HG02970 (cell line): Measurements from ENCODE around the gene REP15.
"Not testable (repeated sequence)": the region's sequence is repeated elsewhere in the genome, so short reads cannot be mapped to it uniquely, and the experiment has no call there.

Experiments
- ATAC-seq: cut with Tn5 transposase; IDR thresholded peaks from one replicate; pipeline ENCODE4 v1.9.1; 2021; ENCODE audit warnings: mild to moderate bottlenecking, moderate library complexity, moderate number of reproducible peaks; ENCODE audit not compliant: unreplicated experiment, low FRiP score

REP15 gene

DNA sequence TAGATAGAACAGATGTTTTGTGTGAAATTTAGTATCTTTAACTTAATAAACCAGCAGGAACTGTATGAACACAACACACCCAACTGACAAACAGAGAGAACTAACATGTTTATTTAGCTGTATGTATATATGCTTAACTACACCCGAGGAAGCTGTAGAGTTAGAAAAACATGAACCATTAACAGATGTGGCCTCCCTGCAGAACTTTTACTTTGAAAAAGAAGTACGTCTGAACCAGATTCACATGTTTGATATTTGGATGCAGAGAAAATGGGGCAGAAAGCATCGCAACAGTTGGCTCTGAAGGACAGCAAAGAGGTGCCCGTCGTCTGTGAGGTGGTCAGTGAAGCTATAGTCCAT, at the start of gene REP15:
TSS of gene REP15 (plus strand) at position 155 of the 360 bp plus-strand sequence. CDS start at position 271, 116 bp downstream.
- no peak for ATAC-seq

GRCh38 chr12:27650011-27650410, 46.2 kb upstream of the REP15 start:
- no peak for ATAC-seq

DNA sequence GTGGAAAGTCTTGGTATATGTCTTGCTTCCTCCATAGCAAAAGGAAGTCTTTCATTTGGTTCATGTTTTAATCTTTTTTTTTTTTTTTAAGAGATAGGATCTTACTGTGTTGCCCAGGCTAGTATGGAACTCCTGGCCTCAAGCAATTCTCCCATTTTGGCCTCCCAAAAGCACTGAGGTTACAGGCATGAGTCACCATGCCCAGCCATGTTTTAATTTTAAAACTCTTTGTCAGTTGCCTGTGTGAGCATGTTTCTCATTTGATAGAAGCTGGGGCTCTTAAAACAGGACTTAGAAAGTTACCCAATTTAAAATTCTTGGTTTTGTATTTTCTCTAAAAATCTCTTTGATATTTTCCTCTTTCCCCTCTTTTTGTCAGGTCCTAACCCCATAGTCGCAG, 45.0 kb upstream of the REP15 start:
- no peak for ATAC-seq

- ATAC-seq, result no peak
Measured at GRCh38 chr12:27652174-27652763, 44.0 kb upstream of the REP15 start.

- no peak for ATAC-seq
Measured at GRCh38 chr12:27653661-27654060, 42.6 kb upstream of the REP15 start.

DNA sequence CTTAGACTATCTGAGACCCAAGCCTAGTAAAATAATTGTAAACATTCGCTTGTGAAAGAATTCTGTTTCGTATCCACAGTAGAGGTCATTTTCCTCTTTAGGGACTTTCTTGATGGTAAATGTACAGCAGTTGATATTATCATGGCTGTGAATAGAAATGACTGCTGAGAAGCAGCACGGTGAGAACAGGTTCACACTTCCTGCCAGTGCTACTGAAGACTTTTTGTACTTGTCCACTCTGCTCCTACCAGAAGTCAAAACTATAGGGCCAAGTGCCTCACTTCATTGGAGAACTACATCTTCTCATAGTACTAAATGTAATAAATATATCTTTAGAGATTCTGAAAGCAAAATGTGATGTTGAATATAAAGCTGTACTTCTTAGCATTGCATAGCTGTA, 40.8 kb upstream of the REP15 start:
- not testable (repeated sequence) for ATAC-seq

DNA sequence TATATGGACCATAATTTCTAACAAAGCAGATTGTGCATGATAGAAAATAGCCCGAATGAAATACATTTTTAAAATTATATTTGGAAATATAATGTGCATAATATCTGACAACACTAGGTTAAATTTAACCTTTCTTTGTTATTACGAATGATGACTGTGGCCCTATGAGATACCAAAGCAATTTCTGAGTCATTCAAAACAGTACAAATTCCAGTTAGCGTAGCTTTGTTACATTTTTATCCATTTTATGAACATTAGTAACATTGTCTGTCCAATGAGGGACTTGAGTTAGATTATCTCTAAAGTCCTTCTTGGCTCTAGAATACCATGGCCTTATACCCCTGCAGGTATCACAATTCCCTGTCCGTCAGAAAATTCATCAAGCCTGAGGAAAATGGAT, 39.0 kb upstream of the REP15 start:
- ATAC-seq, result no peak

DNA sequence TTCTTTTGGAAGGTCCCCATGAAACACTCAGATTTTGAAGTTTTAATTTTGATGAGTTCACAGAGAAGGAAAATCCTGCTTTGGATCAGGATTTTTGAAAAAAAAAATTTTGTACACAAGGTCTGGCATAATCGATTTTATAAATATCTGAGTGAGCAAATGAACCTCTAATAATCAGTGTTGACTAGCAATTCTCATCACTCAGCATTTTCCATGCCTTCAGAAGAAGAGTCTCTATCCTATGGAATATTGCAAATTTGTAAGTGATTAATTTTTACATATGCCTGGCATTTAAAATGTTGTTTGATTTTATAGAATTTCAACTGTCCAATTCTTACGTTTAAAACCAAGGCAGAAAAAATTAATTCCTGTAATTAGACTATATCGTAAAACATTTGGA, 30.5 kb upstream of the REP15 start:
- ATAC-seq, result no peak

DNA sequence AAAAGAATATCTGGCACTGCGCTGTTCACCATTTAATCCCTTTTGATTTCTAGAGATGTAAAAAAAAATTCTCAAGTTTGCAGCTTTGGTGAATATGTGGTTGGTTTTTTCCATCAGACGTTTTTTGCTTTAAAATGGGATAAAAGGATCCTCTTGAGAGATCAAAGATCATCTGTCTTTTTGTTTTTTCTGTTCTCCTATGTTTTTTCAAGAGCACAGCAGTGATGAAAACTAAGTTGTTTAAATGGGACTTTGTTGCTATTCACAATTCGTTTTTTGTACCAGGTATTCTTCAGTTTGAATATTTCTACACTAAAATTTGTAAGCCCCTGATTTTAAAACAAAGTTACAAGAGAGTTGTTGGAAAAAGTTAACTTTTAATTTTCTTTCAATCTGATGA, 29.7 kb upstream of the REP15 start:
- no peak for ATAC-seq

- no peak for ATAC-seq
Measured at GRCh38 chr12:27667540-27667939, 28.7 kb upstream of the REP15 start.

DNA sequence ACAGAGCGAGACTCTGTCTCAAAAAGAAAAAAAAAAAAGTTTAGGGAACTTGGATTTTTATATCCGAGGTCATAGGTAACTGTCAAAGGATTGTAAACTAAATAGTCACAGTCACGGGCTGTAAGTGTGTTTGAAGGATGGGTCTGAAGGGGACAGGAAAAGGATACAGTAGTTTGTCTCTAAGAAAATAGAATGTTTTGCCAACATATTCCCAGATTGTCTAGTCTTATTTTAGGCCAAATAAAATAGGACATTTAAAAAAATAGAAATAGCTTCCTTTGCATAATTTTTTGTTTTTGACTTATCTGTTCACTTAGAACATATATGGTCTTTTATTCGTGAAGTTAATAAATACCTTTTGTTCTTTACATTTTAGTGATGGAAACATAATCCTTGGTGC, 24.2 kb upstream of the REP15 start:
- no peak for ATAC-seq

DNA sequence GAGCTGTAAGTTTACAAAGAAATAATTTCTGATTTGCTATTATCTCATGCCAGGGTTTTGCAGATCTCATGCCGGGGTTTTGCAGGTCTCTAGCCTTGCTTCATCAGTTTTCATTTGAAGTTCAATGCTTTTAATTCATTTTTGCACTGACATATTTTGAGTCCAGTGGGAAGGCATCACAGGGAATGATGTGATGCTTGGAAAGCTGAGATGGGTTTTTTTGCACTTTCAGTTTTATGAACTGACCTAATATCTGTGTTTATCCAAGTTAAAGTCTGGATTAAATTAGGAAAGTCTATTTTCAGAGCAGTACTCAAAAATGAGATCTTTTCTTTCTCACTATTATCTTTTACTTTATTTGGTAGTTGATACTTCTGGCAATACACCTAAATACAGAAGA, 23.6 kb upstream of the REP15 start:
- ATAC-seq, result no peak

GRCh38 chr12:27673101-27673718, 23.0 kb upstream of the REP15 start:
- ATAC-seq, result no peak

- ATAC-seq, result no peak
Measured at GRCh38 chr12:27674989-27675388, 21.3 kb upstream of the REP15 start.

GRCh38 chr12:27680619-27681018, 15.6 kb upstream of the REP15 start:
- ATAC-seq, result no peak

- ATAC-seq, result no peak
Measured at GRCh38 chr12:27682534-27682933, 13.7 kb upstream of the REP15 start.

DNA sequence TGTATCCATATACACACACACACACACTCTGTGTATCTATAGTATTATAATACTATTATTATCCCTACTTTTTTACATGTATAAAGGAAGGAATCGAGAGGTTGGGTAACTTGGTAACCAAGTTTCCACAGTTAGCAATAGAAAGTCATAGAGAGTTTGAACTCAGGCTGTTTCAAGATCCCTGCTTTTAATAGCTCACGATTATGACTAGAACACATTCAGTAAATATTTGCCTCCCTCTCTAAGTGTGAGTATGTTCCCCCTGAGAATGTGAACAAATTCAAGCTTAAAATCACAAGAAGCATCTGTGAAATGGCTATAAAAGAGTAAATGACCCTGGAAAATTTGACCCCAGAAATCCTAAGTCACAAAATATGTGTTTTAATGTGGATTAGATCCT, 11.0 kb upstream of the REP15 start:
- ATAC-seq, result no peak

DNA sequence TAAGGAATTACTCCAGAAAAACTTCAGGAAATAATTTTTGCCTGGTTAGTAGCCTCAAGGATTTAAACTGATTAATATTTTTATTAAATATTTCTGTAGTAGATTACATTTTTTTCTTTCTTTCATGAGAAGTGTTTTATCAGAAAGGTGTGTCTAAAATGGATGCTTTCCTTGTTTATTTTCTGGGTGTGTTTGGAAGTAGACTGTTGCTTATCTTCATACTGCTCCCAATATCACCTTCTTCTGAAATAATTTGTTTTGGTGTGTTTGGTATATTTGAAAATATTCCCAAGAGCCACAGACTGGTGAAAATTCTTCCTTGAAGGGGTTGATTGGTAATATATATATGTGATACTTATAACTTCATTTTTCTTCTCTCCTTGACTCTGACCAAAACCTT, 10.1 kb upstream of the REP15 start:
- no peak for ATAC-seq

DNA sequence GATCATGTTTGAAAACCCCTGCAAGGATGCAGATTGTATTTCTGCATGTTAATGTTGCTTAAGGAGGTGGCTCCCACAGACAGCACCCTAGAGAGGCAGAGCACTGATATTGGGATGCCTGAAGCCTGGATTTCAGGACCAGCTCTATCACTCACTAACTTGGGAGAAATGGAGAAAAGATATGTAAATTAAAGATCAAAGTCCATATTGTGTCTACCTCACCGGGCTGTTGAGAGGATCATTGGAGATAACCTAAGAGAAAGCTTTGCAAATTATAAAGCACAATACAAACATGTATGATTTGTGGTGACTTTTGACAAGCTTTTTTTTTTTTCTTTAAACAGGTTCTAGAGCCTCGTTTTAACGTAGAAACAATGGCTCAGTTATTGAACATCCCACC, 7.6 kb upstream of the REP15 start:
- ATAC-seq, result no peak

- ATAC-seq, result no peak
Measured at GRCh38 chr12:27689558-27690180, 6.6 kb upstream of the REP15 start.

DNA sequence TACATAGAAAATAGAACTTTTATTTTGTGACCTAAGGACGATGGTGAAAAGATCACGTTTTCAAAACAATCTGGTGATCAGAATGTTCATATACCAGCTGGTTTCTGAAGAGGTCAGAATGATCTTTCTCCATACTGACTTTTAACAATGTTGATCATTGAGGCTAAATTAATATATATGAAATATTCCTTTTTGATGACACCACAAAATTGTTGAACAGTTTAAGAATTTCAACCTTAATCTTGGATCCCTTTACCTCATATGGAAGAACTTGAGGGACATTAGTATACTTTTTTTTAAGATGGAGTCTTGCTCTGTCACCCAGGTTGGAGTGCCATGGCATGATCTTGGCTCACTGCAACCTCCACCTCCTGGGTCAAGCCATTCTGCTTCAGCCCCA, 2.8 kb upstream of the REP15 start:
- no peak for ATAC-seq

GRCh38 chr12:27695556-27696292, 523 bp upstream of the REP15 start:
- no peak for ATAC-seq
